Tibial nerve (tissue), 4 donors: ENCODE measurements around the gene BST1. TPM values are rescaled to one million over a fixed set of nuclear protein-coding genes. Genes with fewer than 3 reads are reported as not detected.

Experiments
- DNase-seq, 2 donors: peaks; one replicate each; pipeline ENCODE4 v3.0.0-alpha.2; 2019; ENCODE audit warnings: low spot score in 2 of 2
- H3K27ac ChIP-seq, 4 donors: fragments of 200-600 bp; sonication (generic) in 3 of 4; one replicate each; pipeline ENCODE4 v1.5.1; 2017 to 2019; ENCODE audit warnings: mild to moderate bottlenecking in 1 of 4
- H3K27me3 ChIP-seq, 2 donors: fragments of 200-600 bp; sonication (generic) in 1 of 2; one replicate each; pipeline versions ENCODE4 v1.5.1 to v1.6.0; 2017 to 2019
- H3K36me3 ChIP-seq, 3 donors: fragments of 200-600 bp; sonication (generic); one replicate each; pipeline ENCODE4 v1.5.1; 2018 to 2019
- H3K4me1 ChIP-seq, 4 donors: fragments of 200-600 bp; sonication (generic) in 3 of 4; one replicate each; pipeline ENCODE4 v1.5.1; 2017 to 2019
- H3K4me3 ChIP-seq, 4 donors: fragments of 200-600 bp; sonication (generic) in 3 of 4; one replicate each; pipeline ENCODE4 v1.5.1; 2017 to 2019; ENCODE audit warnings: mild to moderate bottlenecking in 1 of 4, moderate library complexity in 1 of 4
- H3K9me3 ChIP-seq, 4 donors: fragments of 200-600 bp; sonication (generic) in 3 of 4; one replicate each; pipeline ENCODE4 v1.5.1; 2017 to 2019
- EP300 ChIP-seq, 2 donors: sonication (generic); formaldehyde crosslinking; IDR thresholded peaks; one replicate each; pipeline ENCODE4 v1.6.1; 2017; ENCODE audit warnings: antibody characterized with exemption in 2 of 2, mild to moderate bottlenecking in 1 of 2
- POLR2A ChIP-seq, 2 donors: fragments of 450-650 bp; IDR thresholded peaks; one replicate each; pipeline ENCODE4 v1.6.1; 2017; ENCODE audit warnings: antibody characterized with exemption in 2 of 2, mild to moderate bottlenecking in 2 of 2, moderate library complexity in 2 of 2
- WGBS, 2 donors: methylation state at CpG; one replicate each; pipeline ENCODE4 v1.1.5; 2018; 5-methylcytosine and 5-hydroxymethylcytosine counted together
- total RNA-seq, 4 donors: library from RNA; depleted of rRNA; stranded (reverse); fragments of >200 nt; gene quantifications; one replicate each; pipeline ENCODE4 v1.1.0, GENCODE V29; 2016
- TF ChIP-seq, protein P1 (sequence below), 5 experiments: fragments of 200-600 bp in 3 of 5; fragments of 450-650 bp in 2 of 5; sonication (generic) in 3 of 5; IDR thresholded peaks; one replicate each; pipeline ENCODE4 v1.5.1; 2016 to 2019; ENCODE audit warnings: antibody characterized with exemption in 5 of 5, mild to moderate bottlenecking in 3 of 5, moderate library complexity in 2 of 5

Gene BST1
- total RNA-seq, 4 donors from 2014 or later: 7.3 to 21.0 (median 11.9) TPM

DNA sequence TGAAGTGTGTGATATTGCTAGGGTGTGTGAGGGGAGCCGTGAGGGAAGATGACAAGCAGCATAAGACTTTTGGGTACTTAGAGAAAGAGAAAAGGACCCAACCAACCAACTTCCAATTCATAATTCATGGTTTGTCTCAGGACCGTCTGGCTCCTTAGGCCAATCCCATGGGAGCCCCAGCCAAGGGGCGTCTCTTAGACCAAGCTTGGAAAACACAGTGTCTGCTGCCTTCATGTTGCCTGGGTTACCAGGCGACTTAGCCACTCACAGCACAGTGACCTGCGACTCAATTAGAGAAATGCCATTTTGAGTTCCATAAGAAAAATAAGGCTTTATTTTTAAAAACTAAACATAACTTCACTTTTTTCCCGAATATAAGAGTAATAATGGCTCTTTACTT is 32.7 kb downstream of the BST1 start:
- Histone ChIP-seq H3K4me3 (no peak overlapping the region), H3K4me1 (no peaks in the 10 kb centered on the region), H3K27me3 (no peaks in the 10 kb centered on the region), H3K27ac (no peak overlapping the region), H3K36me3 (no peaks in the 10 kb centered on the region), H3K9me3 (no peaks in the 10 kb centered on the region)
- TF ChIP-seq EP300 (IDR thresholded peaks at IDR 0.05) (no peak), POLR2A (IDR thresholded peaks at IDR 0.05) (no peak)
- TF ChIP-seq, protein P1, sequence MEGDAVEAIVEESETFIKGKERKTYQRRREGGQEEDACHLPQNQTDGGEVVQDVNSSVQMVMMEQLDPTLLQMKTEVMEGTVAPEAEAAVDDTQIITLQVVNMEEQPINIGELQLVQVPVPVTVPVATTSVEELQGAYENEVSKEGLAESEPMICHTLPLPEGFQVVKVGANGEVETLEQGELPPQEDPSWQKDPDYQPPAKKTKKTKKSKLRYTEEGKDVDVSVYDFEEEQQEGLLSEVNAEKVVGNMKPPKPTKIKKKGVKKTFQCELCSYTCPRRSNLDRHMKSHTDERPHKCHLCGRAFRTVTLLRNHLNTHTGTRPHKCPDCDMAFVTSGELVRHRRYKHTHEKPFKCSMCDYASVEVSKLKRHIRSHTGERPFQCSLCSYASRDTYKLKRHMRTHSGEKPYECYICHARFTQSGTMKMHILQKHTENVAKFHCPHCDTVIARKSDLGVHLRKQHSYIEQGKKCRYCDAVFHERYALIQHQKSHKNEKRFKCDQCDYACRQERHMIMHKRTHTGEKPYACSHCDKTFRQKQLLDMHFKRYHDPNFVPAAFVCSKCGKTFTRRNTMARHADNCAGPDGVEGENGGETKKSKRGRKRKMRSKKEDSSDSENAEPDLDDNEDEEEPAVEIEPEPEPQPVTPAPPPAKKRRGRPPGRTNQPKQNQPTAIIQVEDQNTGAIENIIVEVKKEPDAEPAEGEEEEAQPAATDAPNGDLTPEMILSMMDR (IDR thresholded peaks at IDR 0.05): no peak
- DNase-seq: no peak
- WGBS, 2 donors: 72 to 80% methylated on average over 6 of the region's 6 CpGs

DNA sequence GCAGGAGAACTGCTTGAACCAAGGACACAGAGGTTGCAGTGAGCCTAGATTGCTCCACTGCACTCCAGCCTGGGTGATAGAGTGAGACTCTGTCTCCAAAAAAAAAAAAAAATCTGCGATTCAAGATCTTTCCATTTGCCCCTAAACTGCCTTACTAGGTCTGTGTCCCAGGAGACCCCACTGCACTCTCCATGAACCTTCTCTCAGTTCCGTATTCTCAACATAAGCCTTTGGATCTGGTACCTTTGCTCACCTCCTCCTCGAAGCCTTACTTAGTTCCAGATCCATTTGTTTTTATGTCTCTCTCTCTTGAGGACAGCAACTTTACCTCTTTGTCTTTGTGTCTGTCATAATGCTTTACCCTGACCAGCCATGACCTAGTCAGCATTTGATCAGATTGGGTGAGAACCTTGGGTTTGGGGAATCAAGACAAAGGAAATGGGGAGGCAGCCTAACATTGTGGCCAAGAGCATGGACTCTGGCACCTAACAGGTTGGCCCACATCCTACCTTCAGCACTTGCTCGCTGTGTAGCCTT is 33.7 kb downstream of the BST1 start:
- no peak for DNase-seq
- Histone ChIP-seq H3K36me3 (no peaks in the 10 kb centered on the region), H3K9me3 (no peaks in the 10 kb centered on the region), H3K4me3 (no peak overlapping the region), H3K27me3 (no peaks in the 10 kb centered on the region), H3K27ac (no peak overlapping the region), H3K4me1 (no peaks in the 10 kb centered on the region)
- WGBS, 2 donors: 70 to 85% methylated on average over 4 of the region's 4 CpGs
- no peak for TF ChIP-seq EP300 (IDR thresholded peaks at IDR 0.05)
- no peak for TF ChIP-seq POLR2A (IDR thresholded peaks at IDR 0.05)
- TF ChIP-seq, protein P1 (IDR thresholded peaks at IDR 0.05): no peak

DNA sequence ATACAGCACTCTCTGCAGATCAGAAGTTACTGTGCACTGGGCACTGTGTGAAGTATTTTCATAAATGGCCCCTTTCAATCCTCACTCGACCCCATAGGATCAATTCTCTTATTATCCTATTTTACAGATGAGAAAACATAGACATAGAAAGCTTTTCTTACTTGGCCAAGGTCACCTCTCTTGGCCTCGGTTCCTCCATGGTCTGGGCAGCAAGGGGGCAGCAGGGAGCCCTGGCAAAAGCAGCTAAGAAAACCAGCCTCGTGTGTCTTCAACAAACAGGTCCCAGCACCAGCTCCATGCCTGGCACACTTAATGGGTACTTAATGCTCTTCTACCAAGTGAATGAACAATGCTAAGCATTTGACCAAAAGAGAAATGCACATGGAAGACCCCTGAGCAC is 34.4 kb downstream of the BST1 start:
- H3K4me3 ChIP-seq: no peak overlapping the region
- 39 to 48% methylated on average over 3 of the region's 3 CpGs for WGBS, 2 donors
- peaks cover 0 to 7% (median 0%) of the 10 kb centered on the region in 4 donors for H3K9me3 ChIP-seq

DNA sequence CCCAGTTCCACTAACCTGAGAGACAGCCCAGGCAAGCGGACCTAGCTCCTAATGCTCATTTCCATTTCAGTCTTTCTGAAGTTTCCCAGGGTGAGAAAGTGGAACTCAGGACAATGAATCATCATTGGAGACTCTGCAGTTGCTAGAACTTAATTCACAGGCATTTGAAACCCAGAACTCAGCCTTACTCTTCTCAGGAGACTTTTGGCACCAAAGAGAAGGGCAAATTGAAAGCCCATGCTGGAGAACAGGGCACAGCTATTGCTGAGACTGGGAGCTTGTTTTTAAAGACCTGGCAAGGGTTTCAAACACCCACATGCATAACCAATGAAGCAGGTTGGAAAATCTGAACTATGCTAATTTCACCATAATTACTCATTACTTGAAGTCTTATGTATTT is 36.0 kb downstream of the BST1 start:
- H3K36me3 ChIP-seq: no peaks in the 10 kb centered on the region
- peaks cover 0 to 8% (median 0%) of the 10 kb centered on the region in 4 donors for H3K9me3 ChIP-seq
- H3K27ac ChIP-seq: no peak overlapping the region
- no peak overlapping the region for H3K4me3 ChIP-seq
- WGBS, 2 donors: 90 to 94% methylated on average over 1 of the region's 1 CpG
- DNase-seq: no peak
- no peak for TF ChIP-seq EP300 (IDR thresholded peaks at IDR 0.05)
- TF ChIP-seq, protein P1 (IDR thresholded peaks at IDR 0.05): no peak
- no peak for TF ChIP-seq POLR2A (IDR thresholded peaks at IDR 0.05)
- H3K27me3 ChIP-seq: no peaks in the 10 kb centered on the region
- H3K4me1 ChIP-seq: no peaks in the 10 kb centered on the region

More for the DNA sequence above, 34.4 kb downstream of the BST1 start:
- Histone ChIP-seq H3K4me1 (no peaks in the 10 kb centered on the region), H3K36me3 (no peaks in the 10 kb centered on the region), H3K27ac (no peak overlapping the region), H3K27me3 (no peaks in the 10 kb centered on the region)
- no peak for DNase-seq
- no peak for TF ChIP-seq POLR2A (IDR thresholded peaks at IDR 0.05)

GRCh38 chr4:15740764-15741404 is 38.0 kb downstream of the BST1 start:
- DNase-seq: no peak
- Histone ChIP-seq H3K4me3 (no peak overlapping the region), H3K27me3 (no peaks in the 10 kb centered on the region), H3K9me3 (peaks cover 0 to 8% (median 0%) of the 10 kb centered on the region in 4 donors), H3K27ac (no peak overlapping the region), H3K36me3 (no peaks in the 10 kb centered on the region), H3K4me1 (no peaks in the 10 kb centered on the region)
- 86% methylated on average over 11 of the region's 11 CpGs for WGBS, 2 donors
- no peak for TF ChIP-seq EP300 (IDR thresholded peaks at IDR 0.05)
- no peak for TF ChIP-seq POLR2A (IDR thresholded peaks at IDR 0.05)
- TF ChIP-seq, protein P1 (IDR thresholded peaks at IDR 0.05): no peak
